ENCODE measurements around the gene KLF13. TPM values are rescaled to one million over a fixed set of nuclear protein-coding genes. Genes with fewer than 3 reads are reported as not detected.

The KLF13 gene
- total RNA-seq, 3 donors from 2014 or later (not counting 1 experiment from before 2014, with no cell fraction given), result 277 to 328 (median 300) TPM

GRCh38 chr15:31398677-31399301 is 72.2 kb downstream of the KLF13 start:
- ATAC-seq, result peak in 1 of 3 donors; percentile 15
- Mint-ChIP-seq H3K36me3 (no peaks in the 10 kb centered on the region), H3K4me1 (peaks cover 14 to 59% of the 10 kb centered on the region in 2 donors), H3K9me3 (no peaks in the 10 kb centered on the region), H3K27ac (peak overlapping the region in 1 of 2 donors; percentile 48), H3K4me3 (no peak overlapping the region), H3K27me3 (ENCODE audit: low read depth in 2 of 2) (no peaks in the 10 kb centered on the region)
- DNase-seq, result peak in 1 of 2 donors; percentile 34
- Histone ChIP-seq H3K27me3 (ENCODE audit: control insufficient read depth, insufficient read depth, low read length) (no peaks in the 10 kb centered on the region), H3K4me1 (ENCODE audit: control insufficient read depth, insufficient read depth, low read length) (peaks cover 34% of the 10 kb centered on the region), H3K4me3 (ENCODE audit: low read length) (no peak overlapping the region), H3K27ac (ENCODE audit: low read length) (no peak overlapping the region), H3K9me3 (ENCODE audit: control insufficient read depth, insufficient read depth, low read length) (no peaks in the 10 kb centered on the region), H3K36me3 (ENCODE audit: control insufficient read depth, insufficient read depth, low read length) (no peaks in the 10 kb centered on the region)
- 70% methylated on average over 10 of the region's 10 CpGs for WGBS (ENCODE audit: insufficient coverage)
- TF ChIP-seq CTCF (IDR thresholded peaks at IDR 0.05), result no peak
- intact Hi-C loops (cut with micrococcal nuclease), result no loop called here

GRCh38 chr15:31399544-31400171 is 73.0 kb downstream of the KLF13 start:
- peak in 2 of 3 donors; percentile 26 to 42 for ATAC-seq
- H3K9me3 Mint-ChIP-seq, result no peaks in the 10 kb centered on the region
- Histone ChIP-seq H3K4me1 (ENCODE audit: control insufficient read depth, insufficient read depth, low read length) (peaks cover 30% of the 10 kb centered on the region), H3K36me3 (ENCODE audit: control insufficient read depth, insufficient read depth, low read length) (no peaks in the 10 kb centered on the region), H3K27me3 (ENCODE audit: control insufficient read depth, insufficient read depth, low read length) (no peaks in the 10 kb centered on the region), H3K27ac (ENCODE audit: low read length) (no peak overlapping the region), H3K4me3 (ENCODE audit: low read length) (no peak overlapping the region), H3K9me3 (ENCODE audit: control insufficient read depth, insufficient read depth, low read length) (no peaks in the 10 kb centered on the region)
- intact Hi-C loops (cut with micrococcal nuclease), result no loop called here
- no peak for TF ChIP-seq CTCF (IDR thresholded peaks at IDR 0.05)
- H3K27ac Mint-ChIP-seq, result peak overlapping the region in 1 of 2 donors; percentile 48
- DNase-seq, result peak in 1 of 2 donors; percentile 31
- no peaks in the 10 kb centered on the region for H3K36me3 Mint-ChIP-seq
- WGBS (ENCODE audit: insufficient coverage), result 72% methylated on average over 8 of the region's 8 CpGs
- H3K4me1 Mint-ChIP-seq, result peaks cover 12 to 56% of the 10 kb centered on the region in 2 donors
- no peaks in the 10 kb centered on the region for H3K27me3 Mint-ChIP-seq (ENCODE audit: low read depth in 2 of 2)
- H3K4me3 Mint-ChIP-seq, result no peak overlapping the region

GRCh38 chr15:31400222-31400927 is 73.7 kb downstream of the KLF13 start:
- Histone ChIP-seq H3K4me3 (ENCODE audit: low read length) (no peak overlapping the region), H3K27ac (ENCODE audit: low read length) (no peak overlapping the region), H3K9me3 (ENCODE audit: control insufficient read depth, insufficient read depth, low read length) (no peaks in the 10 kb centered on the region), H3K4me1 (ENCODE audit: control insufficient read depth, insufficient read depth, low read length) (peaks cover 36% of the 10 kb centered on the region), H3K27me3 (ENCODE audit: control insufficient read depth, insufficient read depth, low read length) (no peaks in the 10 kb centered on the region), H3K36me3 (ENCODE audit: control insufficient read depth, insufficient read depth, low read length) (no peaks in the 10 kb centered on the region)
- DNase-seq (no peak), ATAC-seq (no peak)
- no peak for TF ChIP-seq CTCF (IDR thresholded peaks at IDR 0.05)
- peaks cover 14 to 58% of the 10 kb centered on the region in 2 donors for H3K4me1 Mint-ChIP-seq
- H3K9me3 Mint-ChIP-seq, result no peaks in the 10 kb centered on the region
- peak overlapping the region in 1 of 2 donors; percentile 49 for H3K27ac Mint-ChIP-seq
- no peaks in the 10 kb centered on the region for H3K36me3 Mint-ChIP-seq
- no peaks in the 10 kb centered on the region for H3K27me3 Mint-ChIP-seq (ENCODE audit: low read depth in 2 of 2)
- 95% methylated on average over 13 of the region's 13 CpGs for WGBS (ENCODE audit: insufficient coverage)
- intact Hi-C loops (cut with micrococcal nuclease), result no loop called here
- H3K4me3 Mint-ChIP-seq, result no peak overlapping the region

All from natural killer cell (primary cell).